GM12874 (cell line): Measurements from ENCODE around the gene CIRBP.

Experiments
- TF ChIP-seq, protein P1 (sequence below): IDR thresholded peaks from 2 replicates; pipeline ENCODE4 v1.5.1; 2011; ENCODE audit warnings: low read depth, mild to moderate bottlenecking, control low read depth, low read length, moderate library complexity; ENCODE audit not compliant: insufficient read depth

The CIRBP gene

DNA sequence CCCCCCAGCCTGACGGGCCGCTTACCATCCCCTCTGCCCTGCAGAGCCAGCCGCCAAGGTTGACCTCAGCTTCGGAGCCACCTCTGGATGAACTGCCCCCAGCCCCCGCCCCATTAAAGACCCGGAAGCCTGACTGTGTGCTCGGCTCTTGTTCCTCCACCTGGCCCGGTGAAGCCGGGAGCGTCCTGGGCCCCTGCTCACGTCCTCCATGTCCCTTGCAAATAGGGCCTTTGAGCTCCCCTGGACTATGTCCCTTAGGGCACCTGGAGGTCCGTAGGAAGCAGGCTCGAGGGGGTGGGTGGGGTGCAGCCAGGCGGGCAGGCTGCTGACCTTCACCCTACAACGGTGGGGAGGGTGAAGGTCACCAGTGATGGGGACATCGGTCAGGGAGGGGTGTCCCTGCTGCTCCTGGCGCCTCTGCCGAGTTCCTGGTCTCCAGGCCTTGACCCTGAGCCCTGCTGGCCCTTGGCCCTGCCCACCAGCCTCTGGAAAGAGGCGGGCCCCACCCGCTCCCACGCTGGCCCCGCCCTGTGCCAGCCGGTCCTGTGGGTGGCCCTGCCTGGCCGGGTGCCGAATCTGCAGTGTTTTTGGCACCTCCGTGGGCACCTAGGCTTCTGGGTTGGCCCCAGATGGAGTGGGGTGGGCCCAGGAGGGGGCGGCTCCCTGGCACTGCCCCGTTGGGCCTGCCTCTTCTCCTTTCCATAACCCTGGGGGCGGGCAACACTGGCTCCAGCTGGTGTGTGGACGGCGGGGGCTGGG, 24.3 kb upstream of the CIRBP start:
- TF ChIP-seq, protein P1, sequence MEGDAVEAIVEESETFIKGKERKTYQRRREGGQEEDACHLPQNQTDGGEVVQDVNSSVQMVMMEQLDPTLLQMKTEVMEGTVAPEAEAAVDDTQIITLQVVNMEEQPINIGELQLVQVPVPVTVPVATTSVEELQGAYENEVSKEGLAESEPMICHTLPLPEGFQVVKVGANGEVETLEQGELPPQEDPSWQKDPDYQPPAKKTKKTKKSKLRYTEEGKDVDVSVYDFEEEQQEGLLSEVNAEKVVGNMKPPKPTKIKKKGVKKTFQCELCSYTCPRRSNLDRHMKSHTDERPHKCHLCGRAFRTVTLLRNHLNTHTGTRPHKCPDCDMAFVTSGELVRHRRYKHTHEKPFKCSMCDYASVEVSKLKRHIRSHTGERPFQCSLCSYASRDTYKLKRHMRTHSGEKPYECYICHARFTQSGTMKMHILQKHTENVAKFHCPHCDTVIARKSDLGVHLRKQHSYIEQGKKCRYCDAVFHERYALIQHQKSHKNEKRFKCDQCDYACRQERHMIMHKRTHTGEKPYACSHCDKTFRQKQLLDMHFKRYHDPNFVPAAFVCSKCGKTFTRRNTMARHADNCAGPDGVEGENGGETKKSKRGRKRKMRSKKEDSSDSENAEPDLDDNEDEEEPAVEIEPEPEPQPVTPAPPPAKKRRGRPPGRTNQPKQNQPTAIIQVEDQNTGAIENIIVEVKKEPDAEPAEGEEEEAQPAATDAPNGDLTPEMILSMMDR = no peak

DNA sequence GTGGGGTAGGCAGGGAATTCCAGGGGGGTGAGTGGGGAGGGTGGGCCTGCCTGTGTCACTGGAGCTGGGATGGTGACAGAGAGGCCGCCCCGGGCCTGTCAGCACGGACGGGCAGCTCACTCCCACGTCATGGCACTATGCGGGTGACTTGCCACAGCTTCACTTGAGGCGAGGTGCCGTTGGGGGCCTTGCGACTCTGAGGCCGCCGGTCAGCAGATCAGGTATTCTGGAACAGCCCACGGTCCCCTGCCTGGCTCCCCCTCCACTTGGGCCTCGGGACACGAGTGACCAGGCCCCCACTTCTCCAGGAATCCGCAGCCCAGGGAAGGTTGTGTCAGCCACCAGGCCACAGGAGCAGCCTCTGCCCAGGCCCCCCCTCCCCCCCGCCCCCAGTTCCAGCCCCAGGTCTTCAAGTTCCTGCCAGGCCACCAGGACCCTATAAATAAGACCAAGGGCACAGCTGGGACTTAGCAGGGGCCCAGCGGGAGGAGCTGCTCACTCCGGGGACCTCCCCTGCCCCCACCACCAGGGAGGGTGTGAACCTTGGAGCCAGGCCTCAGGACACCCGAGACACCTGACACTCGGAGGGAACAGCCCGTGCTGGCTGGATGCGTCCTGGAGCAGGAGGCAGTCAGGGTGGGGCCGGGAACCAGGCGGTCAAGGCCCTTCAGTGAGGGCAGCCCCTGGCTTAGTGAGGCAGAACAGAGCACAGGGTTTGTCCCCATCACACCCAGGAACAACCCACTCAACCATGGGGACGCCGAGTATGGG, 23.5 kb upstream of the CIRBP start:
- TF ChIP-seq, protein P1 = no peak

DNA sequence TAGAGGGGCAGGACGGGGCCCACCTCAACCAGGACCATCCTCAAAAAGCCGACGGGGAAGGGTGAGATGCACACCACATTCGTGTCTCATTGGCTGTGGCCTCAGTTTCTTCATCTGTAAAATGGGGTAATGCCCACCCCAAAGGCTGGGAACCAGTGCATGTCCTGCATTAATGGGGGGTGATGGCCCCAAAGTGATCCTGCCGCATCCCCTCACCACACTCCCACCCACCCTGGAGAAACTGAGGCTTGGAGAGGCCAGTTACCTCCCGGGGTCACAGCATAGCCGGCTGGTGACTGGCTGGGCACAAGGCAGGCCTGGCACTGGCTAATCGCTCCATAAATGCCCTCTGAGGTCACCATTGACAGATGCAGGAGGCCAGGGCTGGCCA, 21.4 kb upstream of the CIRBP start:
- TF ChIP-seq, protein P1 = no peak

DNA sequence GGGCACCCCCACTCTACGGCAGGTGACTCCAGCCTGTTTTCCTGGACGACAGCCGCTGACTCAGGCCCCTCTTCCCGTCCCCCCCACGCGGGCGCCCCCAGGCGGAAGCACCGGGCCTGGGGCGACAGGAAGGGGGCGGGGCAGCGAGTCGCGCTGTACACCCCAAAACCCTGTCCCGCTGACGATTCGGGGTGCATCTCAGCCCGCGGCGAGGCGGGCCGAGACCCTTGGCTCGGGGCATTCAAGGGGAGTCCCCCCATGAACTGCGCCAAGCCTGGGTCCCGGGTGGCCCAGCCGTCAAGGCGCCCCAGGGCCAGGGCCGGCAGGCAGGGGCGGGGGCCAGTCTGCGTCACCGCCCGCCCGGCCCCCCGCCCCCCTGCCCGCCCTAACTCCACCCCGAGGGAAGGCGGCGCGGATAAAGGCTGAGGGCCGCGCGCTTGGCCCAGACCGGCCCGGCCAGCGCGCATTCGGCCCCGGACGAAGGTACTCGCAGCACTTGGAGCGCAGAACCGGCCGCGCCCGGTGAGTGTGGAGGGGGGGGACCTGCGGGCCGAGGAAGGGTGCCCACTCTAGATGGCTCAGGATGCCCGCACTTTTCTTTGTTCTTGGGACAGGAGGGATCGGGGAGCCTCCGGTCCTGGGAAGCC, 20.9 kb upstream of the CIRBP start, which contains the start of gene MIDN:
Gene MIDN, plus strand, starts transcription at position 445 of the 647 bp plus-strand sequence. CDS start 1,714 bp downstream, outside the sequence.
- TF ChIP-seq, protein P1 = peak; percentile 50

DNA sequence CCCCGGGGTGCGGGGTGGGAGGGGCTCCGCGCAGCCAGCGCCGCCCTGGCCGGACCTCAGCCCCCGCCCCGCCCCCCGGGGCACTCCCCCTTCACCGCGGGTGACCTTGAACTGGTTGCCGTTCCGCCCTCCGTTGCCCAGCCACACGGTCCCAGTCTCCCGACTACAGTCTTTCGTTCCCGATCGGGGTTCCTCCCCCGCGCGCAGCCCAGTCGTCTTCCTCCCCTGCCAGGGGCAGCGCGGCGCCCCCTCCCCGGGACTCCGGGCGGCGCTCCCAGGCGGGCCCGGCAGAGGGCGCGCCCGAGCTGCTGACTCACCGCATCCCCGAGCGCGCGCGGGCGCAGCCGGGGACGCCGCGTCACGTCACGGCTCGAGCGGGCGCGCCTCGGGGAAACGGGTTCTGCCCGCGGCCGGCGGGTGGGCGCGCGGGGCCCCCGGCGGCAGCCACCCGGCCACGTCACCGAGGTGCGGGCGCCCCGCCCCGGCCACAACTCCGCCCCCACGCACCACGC, 20.3 kb upstream of the CIRBP start:
- TF ChIP-seq, protein P1 = peak; percentile 84

DNA sequence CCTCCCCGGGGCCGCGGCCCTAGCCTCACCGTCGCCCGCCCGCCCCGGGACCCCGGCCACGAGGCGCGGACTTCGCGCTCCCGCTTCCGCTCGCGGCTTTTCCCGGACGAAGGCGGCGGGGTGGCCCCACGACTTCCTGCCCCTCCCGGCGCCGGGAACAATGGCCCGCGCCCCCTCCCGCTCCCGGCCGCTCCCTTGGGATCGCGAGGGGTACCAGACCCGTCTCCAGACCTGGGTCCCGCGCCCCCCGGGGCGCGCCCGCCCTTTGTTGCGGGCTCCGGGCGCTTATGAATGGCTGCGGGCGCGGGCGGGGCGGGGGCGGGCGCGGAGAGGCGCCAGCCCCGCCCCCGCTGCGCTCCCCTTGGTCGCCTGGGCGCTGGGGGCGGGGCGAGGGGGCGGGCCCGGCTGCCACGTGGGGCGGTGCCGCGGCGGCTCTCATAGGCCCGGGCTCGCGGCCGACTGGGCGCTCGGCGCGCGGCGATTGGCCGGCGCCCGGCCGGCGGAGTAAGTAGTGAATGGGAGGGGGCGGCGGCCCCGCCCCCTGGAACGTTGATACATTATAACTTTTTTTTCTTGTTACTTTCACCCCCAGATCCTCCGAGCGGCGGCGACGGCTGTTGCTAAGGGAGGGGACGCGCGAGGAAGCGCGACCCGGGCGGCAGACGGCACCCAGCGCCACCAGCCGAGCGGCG, 19.7 kb upstream of the CIRBP start:
- TF ChIP-seq, protein P1 = no peak
